Stimulated activated CD4-positive, alpha-beta T cell treated with anti-CD3 and anti-CD28 coated beads, TNF-alpha, amount 100 ng/mL, for 4 hours (primary cell): ENCODE results near the gene CELA3B.
"Not testable (repeated sequence)": the region's sequence is repeated elsewhere in the genome, so short reads cannot be mapped to it uniquely, and the experiment has no call there.

Experiments
- DNase-seq, 3 experiments: peaks; one replicate each; pipeline ENCODE4 v3.0.0-alpha.2; 2020; ENCODE audit warnings: low read depth in 3 of 3

Gene CELA3B

DNA sequence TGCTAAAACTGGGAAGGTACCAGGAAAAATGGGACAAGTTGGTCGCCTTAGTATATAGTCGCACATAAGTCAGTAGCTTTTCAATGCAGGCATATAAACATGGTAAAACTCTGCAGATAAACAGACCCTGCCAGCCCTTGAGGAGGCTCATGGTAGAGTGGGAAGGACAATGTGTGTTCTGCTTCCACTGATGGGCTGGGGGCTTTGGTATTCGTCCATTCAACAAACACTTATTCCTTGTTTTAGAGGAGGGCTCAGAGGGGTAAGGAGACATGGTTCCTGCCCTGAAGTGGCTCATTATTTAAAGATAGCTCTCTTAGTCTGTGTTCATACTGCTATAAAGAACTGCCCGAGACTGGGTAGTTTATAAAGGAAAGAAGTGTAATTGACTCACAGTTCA is 35.9 kb downstream of the CELA3B start:
- DNase-seq: not testable (repeated sequence)

- DNase-seq: not testable (repeated sequence)
Observed at GRCh38 chr1:22014575-22015206, 37.9 kb downstream of the CELA3B start.

GRCh38 chr1:22018583-22019559 is 42.0 kb downstream of the CELA3B start:
- DNase-seq: peak in 1 of 3 experiments; percentile 44

DNA sequence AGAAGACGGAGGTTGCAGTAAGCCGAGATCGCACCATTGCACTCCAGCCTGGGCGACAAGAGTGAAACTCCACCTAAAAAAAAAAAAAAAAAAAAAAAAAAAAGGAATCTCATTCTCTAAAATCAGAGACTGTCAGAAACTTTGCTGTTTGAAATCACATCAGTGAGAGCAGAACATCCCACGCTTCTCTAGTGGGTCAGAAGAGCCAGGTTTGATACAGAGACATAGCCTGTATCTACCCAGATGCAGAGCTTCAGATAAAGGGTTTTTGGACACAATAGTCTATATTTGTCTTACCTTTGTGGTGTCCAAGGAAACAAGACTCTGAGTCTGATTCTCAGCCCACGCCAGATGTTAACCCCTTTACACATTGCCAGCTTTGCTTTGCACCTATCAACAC is 44.2 kb downstream of the CELA3B start:
- no peak for DNase-seq

DNA sequence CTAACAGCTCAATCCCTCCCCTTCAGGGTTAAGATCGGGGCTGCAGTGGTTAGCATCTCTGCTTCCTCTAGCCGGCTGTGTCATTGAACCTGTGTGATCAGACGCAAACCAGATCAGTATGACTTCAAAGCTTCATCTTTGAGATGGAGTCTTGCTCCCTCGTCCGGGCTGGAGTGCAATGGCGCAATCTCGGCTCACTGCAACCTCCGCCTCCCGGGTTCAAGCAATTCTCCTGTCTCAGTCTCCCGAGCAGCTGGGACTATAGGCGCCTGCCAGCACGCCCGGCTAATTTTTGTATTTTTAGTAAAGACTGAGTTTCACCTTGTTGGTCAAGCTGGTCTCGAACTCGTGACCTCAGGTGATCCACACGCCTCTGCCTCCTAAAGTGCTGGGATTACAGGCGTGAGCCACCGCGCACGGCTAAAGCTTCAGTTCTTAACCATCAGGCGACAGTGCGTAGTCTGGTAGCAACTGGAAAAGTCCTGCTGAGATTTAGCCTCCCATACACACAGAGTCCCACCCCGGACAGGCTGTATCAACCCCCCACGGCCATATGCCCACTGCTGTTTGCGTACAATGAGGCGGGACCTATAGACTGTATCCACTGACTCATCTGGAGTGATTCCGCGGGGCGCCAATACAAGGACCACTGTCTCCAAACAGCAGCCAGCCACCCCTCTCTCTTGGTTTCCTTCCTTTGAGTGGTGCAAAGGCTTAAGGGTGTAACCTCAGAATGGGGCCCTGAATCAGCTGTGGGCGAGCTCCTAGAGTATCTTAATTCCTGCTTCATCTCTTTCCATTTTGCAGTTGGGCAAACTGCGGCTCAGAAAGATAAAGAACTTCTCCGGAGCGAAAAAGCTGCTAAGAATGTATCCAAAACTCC is 47.9 kb downstream of the CELA3B start:
- peak in 1 of 3 experiments; percentile 39 for DNase-seq

- peak; percentile 64 to 86 (median 83) for DNase-seq
Observed at GRCh38 chr1:22025368-22026155, 48.7 kb downstream of the CELA3B start.

- no peak for DNase-seq
Observed at GRCh38 chr1:22026924-22027289, 50.1 kb downstream of the CELA3B start.

DNA sequence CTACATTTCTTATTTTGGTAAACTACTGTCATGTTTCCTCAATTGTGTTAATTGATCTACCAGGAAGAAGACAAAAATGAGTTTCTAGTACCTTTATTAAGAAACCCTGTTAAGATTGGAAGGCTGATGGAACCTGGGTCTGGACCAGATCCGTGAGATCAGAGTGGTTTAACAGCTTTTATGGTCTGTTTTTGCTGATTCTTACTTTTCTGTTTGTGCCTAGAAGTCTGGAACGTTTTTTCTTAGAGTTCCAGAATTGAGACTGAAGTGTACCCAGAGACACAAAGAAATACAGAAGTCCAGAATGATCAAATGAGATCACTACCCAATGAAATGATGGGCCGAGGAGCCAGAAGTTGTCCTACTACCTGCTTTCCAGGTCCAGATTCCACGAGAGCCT is 53.2 kb downstream of the CELA3B start:
- DNase-seq: no peak

DNA sequence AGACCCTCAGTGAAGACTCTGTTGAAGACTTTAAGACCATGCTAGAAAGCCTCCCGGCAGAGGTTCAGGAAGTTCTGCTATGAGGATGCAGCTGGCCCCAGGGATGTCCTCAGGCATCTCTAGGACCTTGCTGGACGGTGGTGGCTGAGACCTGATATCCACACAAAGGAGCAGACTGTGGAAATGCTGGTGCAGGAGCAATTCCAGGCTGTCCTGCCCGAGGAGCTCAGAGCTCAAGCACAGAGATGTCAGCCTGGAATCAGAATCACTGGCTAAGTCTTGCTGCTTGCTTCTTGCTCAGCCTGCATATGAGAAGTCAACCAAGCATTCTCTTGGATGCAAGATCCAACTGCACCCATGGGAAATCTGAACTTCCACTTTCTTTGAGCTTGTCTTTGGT is 53.7 kb downstream of the CELA3B start:
- no peak for DNase-seq

DNA sequence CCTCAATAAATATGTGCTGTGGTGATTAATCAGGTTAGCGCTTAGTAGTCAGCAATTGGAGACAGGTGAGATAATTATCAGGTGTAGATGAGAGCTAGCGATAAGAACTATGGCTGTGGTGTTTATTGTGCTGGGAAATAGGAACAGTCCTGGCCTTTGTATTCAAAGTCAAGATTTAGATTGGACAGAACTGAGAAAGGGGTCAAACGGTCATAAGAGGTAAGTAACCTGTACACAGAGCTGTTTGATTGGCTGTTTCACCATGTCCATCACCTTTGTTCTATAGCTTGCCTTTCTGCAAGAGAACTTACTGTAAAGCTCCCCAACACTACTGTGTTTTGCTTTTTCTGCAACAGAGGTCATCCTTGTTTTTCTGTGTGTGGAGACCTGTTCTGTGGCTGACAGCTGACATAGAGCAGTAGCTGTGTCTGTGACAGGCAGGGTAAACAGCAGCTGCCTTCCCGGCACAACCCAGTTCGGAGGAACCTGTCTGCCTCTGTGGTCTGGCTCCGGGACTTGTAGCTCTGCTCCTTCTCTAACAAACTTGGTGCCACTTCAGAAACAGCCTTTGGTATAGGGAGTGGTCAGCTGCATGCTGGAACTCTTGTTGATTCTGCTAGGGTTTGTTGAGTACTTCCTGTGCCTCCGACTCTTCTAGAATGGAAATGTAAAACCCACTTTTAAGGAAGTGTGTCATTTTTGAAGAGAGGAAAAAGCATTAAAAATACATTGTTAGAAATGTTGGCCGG is 54.6 kb downstream of the CELA3B start:
- DNase-seq: no peak

- DNase-seq: not testable (repeated sequence)
Observed at GRCh38 chr1:22034834-22035233, 58.0 kb downstream of the CELA3B start.

DNA sequence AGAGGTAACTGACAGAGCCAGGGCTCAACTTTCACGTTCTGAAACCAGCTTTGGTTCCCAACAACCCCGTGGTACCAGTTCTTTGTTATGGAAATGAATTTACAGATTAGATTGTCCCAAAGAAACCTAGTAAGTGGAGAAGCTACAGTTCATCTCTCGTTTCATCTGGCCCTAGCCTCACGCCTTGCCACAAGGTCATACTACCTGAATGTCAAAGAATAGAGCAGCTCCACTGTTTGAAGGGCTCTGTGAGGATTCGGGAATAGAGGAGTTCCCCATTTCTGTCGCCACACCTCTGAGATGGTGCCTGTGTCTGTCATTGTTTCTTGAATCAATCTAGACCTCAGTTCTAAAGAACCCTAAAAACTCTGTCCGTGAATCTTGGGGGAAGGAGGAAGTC is 60.7 kb downstream of the CELA3B start:
- no peak for DNase-seq

DNA sequence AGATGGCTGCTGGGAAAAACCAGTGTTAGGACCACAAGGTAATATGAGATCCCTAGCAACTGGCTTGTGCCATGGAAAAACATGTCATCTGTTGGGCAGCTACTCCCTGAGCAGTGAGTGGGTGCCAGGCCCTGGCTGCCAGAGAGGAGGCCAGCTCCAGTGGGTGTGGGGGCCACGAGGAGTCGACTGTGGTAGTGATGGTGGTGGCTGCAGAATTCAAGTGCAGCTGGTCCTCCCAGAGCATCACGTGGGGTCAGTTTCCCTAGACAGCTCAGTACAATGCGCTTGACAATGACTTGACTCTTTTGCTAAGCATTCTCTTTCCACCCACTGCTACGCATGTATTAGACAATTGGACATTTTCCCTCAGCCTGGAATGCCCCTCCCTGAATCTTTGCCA is 61.2 kb downstream of the CELA3B start:
- no peak for DNase-seq
